Smooth muscle cell (in vitro differentiated cells): ENCODE measurements around the gene ISLR. TPM values are rescaled to one million over a fixed set of nuclear protein-coding genes. Genes with fewer than 3 reads are reported as not detected.

Experiments
- DNase-seq: peaks from one replicate; lab custom pipeline; 2025; ENCODE audit not compliant: unreplicated experiment; lab: John Stamatoyannopoulos, UW
- H2AFZ ChIP-seq: fragments of 200-600 bp; sonication (generic); 2 replicates; pipeline ENCODE4 v1.6.0; 2016; ENCODE audit warnings: antibody characterized with exemption, low read depth, mild to moderate bottlenecking
- H3F3A ChIP-seq: fragments of 200-600 bp; sonication (generic); 2 replicates; pipeline ENCODE4 v1.6.0; 2017; ENCODE audit warnings: antibody characterized with exemption, low read depth
- H3K27ac ChIP-seq: fragments of 200-600 bp; sonication (generic); 2 replicates; pipeline ENCODE4 v1.5.1; 2016; ENCODE audit warnings: low read depth, mild to moderate bottlenecking
- H3K27me3 ChIP-seq: fragments of 200-600 bp; sonication (generic); 2 replicates; pipeline ENCODE4 v1.6.1; 2016; ENCODE audit warnings: low read depth, mild to moderate bottlenecking
- H3K36me3 ChIP-seq: fragments of 200-600 bp; sonication (generic); 2 replicates; pipeline ENCODE4 v1.5.1; 2016; ENCODE audit warnings: low read depth
- H3K4me1 ChIP-seq: fragments of 200-600 bp; sonication (generic); 2 replicates; pipeline ENCODE4 v1.5.1; 2016; ENCODE audit warnings: low read depth
- H3K4me2 ChIP-seq: fragments of 200-600 bp; sonication (generic); 2 replicates; pipeline ENCODE4 v1.6.0; 2016; ENCODE audit warnings: mild to moderate bottlenecking
- H3K4me3 ChIP-seq: fragments of 200-600 bp; sonication (generic); 2 replicates; pipeline ENCODE4 v1.5.1; 2016; ENCODE audit warnings: mild to moderate bottlenecking
- H3K79me2 ChIP-seq: fragments of 200-600 bp; sonication (generic); 2 replicates; pipeline ENCODE4 v1.6.0; 2016; ENCODE audit warnings: low read depth, mild to moderate bottlenecking
- H3K9ac ChIP-seq: fragments of 200-600 bp; sonication (generic); 2 replicates; pipeline ENCODE4 v1.6.0; 2016; ENCODE audit warnings: low read depth
- H3K9me3 ChIP-seq: fragments of 200-600 bp; sonication (generic); replicated peaks from 2 replicates; pipeline ENCODE4 v1.5.1; 2016; ENCODE audit warnings: low read depth
- H4K20me1 ChIP-seq: fragments of 200-600 bp; sonication (generic); 2 replicates; pipeline ENCODE4 v1.6.0; 2016; ENCODE audit warnings: low read depth
- CTCF ChIP-seq: fragments of 200-600 bp; sonication (generic); IDR thresholded peaks from 2 replicates; pipeline ENCODE4 v1.5.1; 2017; ENCODE audit warnings: borderline replicate concordance, mild to moderate bottlenecking, antibody characterized with exemption; ENCODE audit not compliant: insufficient read depth, poor library complexity, severe bottlenecking
- WGBS: methylation state at CpG from one replicate; pipeline ENCODE4 v1.1.7; 2016; ENCODE audit warnings: low lambda C conversion rate; 5-methylcytosine and 5-hydroxymethylcytosine counted together
- polyA plus RNA-seq: library from polyadenylated mRNA; unstranded; fragments of >200 nt; fragmentation: Nextera tagmentation; extraction: Ambion mirVana; gene quantifications from 2 replicates; pipeline ENCODE4 v1.2.1, GENCODE V29; 2016
- total RNA-seq: library from RNA; depleted of rRNA; stranded (reverse); fragments of >200 nt; gene quantifications from 2 replicates; pipeline ENCODE4 v1.2.3, GENCODE V29; 2014

The ISLR gene
- total and polyA plus RNA-seq, 2 experiments from 2014 or later: 119 to 130 TPM

GRCh38 chr15:74131628-74132413 is 41.7 kb upstream of the ISLR start:
- no peaks in the 10 kb centered on the region for H3K36me3 ChIP-seq
- no peak overlapping the region for H3K4me3 ChIP-seq
- no peak overlapping the region for H3K4me2 ChIP-seq
- no peaks in the 10 kb centered on the region for H3K79me2 ChIP-seq
- 42% methylated on average over 20 of the region's 20 CpGs for WGBS
- no peaks in the 10 kb centered on the region for H3K9me3 ChIP-seq
- no peak overlapping the region for H2AFZ ChIP-seq
- H3K27me3 ChIP-seq: peaks cover 72% of the 10 kb centered on the region
- H4K20me1 ChIP-seq: no peaks in the 10 kb centered on the region
- H3K9ac ChIP-seq: no peak overlapping the region
- no peak for DNase-seq
- no peak overlapping the region for H3K27ac ChIP-seq
- peaks cover 61% of the 10 kb centered on the region for H3K4me1 ChIP-seq
- H3F3A ChIP-seq: peaks cover 9% of the 10 kb centered on the region
- TF ChIP-seq CTCF: no peak

GRCh38 chr15:74132681-74133651 is 40.5 kb upstream of the ISLR start:
- Histone ChIP-seq H3K4me1 (peaks cover 58% of the 10 kb centered on the region), H3K4me2 (no peak overlapping the region), H3K27me3 (peaks cover 69% of the 10 kb centered on the region), H4K20me1 (no peaks in the 10 kb centered on the region), H3K4me3 (no peak overlapping the region), H3F3A (peaks cover 13% of the 10 kb centered on the region), H3K79me2 (no peaks in the 10 kb centered on the region), H3K27ac (no peak overlapping the region), H3K9ac (no peak overlapping the region), H3K36me3 (no peaks in the 10 kb centered on the region), H2AFZ (no peak overlapping the region), H3K9me3 (no peaks in the 10 kb centered on the region)
- 15% methylated on average over 89 of the region's 90 CpGs for WGBS
- DNase-seq: no peak
- TF ChIP-seq CTCF: no peak

- 17% methylated on average over 56 of the region's 71 CpGs for WGBS
- Histone ChIP-seq H3K9ac (no peak overlapping the region), H3K27ac (no peak overlapping the region), H3K4me1 (peaks cover 49% of the 10 kb centered on the region), H3K79me2 (no peaks in the 10 kb centered on the region), H3K27me3 (peaks cover 61% of the 10 kb centered on the region), H3K9me3 (no peaks in the 10 kb centered on the region), H2AFZ (no peak overlapping the region), H3K4me2 (no peak overlapping the region), H3F3A (peaks cover 13% of the 10 kb centered on the region), H4K20me1 (no peaks in the 10 kb centered on the region), H3K36me3 (no peaks in the 10 kb centered on the region), H3K4me3 (no peak overlapping the region)
- DNase-seq: no peak
- TF ChIP-seq CTCF: no peak
These were observed 39.7 kb upstream of the ISLR start for GRCh38 chr15:74133694-74134386.
